HG02759 (cell line): Measurements from ENCODE around the gene HEXB.
"Not testable (repeated sequence)": the region's sequence is repeated elsewhere in the genome, so short reads cannot be mapped to it uniquely, and the experiment has no call there.

ENCODE experiments used
- ATAC-seq: cut with Tn5 transposase; IDR thresholded peaks from one replicate; pipeline ENCODE4 v1.9.1; 2021; ENCODE audit warnings: mild to moderate bottlenecking, moderate library complexity; ENCODE audit not compliant: unreplicated experiment

HEXB gene

DNA sequence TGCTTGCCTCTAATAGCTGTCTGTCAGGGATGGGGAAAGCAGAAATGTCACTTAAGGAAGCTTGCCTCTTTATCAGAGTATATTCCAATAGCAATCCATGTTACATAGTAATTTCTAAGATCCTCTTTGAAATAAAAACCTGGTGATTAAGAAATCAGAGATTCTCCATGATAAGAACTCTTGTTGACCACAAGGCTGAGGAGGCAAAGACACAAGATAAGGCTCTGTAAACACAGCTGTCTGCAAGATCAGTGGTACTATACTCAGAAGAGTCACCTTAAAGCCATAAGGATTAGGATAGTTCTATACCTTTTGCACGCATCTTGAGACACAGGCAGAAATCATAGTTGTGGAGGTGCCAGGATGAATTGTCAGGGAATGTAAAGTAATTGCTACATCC, 40.3 kb downstream of the HEXB start:
- no peak for ATAC-seq

DNA sequence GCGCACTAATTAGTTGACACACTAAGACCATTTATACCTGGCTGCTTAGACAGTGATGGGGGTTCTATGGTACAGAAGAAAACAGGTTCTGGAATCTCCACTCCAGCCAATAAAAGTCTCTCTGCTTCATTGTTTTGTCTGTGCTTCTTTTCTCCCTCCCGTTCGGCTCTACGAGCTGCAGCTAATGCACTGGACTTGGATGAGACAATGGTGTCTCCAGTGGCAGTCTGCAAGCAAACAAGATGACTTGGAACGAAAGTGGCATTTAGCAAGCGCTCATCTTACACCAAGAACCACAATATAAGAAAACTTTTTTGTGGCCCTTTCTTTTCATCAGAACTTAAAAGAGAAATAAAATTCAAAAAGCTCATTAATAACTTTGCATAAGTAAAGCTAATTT, 51.7 kb downstream of the HEXB start:
- ATAC-seq, result no peak

DNA sequence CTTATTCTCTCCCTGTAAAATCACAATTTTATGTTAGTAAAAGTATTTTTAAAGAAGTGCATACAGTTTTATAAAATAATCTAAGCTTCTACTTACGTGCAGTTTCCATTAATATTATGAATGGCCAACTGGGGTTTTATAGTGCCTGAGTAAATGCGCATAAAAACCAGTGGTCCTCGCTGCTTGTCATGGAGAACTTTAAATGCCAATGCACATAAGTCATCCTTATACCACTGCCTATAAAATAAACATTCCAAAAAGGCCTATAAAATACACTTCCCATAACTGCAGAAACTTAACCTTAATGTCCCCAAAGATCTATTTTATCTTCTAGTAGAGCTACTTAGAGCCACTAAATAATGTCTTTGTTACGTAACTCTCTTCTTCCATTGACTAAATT, 53.4 kb downstream of the HEXB start:
- ATAC-seq, result no peak

DNA sequence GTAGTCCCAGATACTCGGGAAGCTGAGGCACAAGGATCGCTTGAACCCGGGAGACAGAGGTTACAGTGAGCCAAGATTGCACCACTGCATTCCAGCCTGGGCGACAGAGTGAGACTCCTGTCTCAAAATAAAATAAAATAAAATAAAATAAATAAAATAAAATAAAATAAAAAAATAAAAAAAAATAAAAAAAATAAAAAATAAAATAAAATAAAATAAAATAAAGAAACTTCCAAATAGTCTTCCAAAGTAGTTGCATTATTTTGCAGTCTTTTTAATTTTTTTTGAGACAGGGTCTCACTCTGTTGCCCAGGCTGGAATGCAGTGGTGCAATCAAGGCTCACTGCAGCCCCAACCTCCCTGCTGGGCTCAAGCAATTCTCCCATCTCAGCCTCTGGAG, 63.7 kb downstream of the HEXB start:
- not testable (repeated sequence) for ATAC-seq

DNA sequence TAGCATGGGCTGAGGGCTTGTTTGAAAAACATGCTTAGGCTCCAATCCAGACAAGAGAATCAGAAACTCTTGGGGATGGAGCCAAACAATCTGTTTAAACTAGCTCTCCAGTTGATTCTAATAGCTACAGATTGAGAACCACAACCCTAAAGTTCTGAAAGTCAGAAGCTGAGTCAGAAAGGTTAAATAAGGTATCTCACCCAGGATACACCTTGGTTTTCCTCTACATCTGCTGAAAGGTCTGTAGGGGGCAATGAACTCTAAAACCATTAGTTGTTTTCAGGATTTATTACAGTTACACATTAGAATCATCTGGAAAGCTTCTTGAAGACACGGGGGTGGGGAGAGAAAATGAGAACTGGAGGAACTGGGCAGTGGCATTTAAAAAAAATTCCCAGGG, 76.2 kb downstream of the HEXB start:
- no peak for ATAC-seq

DNA sequence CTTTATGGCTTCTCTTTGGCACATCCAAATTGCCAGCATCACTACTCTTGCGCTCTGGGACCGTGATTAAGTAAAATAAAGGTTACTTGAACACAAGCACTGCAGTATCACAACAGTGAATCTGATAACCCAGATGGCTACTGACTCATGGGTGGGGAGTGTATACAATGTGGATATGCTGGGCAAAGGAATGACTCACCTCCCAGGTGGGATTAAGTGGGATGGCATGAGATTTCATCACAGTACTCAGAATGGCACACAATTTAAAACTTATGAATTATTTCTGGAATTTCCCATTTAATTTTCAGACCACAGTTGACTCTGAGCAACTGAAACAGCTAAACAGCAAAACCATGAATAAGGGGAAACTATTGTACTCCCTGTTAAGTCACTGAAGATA, 77.6 kb downstream of the HEXB start:
- no peak for ATAC-seq

DNA sequence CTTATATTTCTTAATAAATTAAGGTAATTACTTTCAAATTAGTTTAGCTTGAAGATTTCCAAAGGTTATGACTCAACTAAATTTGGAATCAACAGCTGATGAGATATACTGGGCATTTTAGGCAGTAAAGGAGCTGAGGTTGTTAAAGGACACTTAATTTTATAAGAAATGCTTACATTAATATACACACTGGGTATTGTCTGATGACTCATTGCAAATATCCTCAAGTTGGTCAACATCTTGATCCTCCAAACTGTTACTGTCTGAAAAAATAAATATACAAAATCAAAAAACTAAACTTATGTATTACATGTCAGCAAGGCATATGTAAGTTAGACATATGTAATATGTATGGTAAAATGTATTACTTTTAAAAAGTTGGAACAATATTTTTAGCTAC, 78.5 kb downstream of the HEXB start:
- no peak for ATAC-seq

DNA sequence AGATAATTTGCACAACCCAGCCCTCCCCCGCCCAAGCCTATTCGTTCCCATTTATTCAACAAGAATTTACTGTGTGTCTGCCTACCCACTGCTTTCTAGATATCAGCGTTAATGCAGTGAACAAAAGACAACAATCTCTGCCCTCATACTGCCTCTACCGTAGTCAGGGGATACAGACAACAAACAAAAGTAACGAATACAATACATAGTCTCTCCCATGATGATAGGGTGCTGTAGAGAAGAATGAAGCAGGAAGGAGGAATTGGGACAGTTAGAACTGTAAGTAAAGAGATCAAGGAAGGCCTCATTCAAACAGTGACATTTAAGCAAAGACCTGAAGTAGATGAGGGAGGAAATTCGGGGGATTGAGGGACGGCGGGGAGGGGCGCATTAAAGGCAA, 80.2 kb downstream of the HEXB start:
- ATAC-seq, result no peak

DNA sequence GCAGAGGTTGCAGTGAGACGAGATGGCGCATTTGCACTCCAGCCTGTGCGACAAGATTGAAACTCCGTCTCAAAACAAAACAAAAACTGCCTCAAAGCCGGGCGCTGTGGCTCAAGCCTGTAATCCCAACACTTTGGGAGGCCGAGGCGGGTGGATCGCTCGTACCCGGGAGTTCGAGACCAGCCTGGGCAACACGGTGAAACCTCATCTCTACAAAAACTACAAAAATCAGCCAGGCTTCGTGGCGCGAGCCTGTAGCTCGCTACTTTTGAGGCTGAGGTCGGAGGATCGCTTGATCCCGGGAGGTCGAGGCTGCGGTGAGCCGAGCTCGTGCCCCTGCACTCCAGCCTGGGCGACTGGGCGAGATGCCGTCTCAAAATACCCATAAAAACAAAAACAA, 80.9 kb downstream of the HEXB start:
- no peak for ATAC-seq

DNA sequence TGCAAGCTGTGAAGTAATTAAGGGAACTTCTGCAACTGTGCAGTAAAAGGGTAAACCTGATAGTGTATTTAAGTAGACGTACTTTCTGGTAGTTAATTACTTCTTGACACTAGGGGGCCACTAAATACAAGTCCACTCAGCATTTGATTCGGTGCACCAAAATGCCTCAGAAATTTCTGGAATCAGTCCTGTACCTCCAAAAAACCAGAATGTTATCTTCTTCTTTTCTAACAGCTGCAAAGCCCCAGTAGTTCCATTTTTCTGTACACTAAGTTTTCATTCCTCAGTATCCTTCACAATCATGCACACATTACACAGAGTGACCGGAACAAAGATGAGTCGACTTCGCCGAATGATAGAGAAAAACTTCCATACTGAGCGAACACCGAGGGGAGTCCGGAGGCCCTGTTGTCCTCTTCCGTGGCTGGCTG, 81.4 kb downstream of the HEXB start:
- ATAC-seq, result peak; percentile 33

DNA sequence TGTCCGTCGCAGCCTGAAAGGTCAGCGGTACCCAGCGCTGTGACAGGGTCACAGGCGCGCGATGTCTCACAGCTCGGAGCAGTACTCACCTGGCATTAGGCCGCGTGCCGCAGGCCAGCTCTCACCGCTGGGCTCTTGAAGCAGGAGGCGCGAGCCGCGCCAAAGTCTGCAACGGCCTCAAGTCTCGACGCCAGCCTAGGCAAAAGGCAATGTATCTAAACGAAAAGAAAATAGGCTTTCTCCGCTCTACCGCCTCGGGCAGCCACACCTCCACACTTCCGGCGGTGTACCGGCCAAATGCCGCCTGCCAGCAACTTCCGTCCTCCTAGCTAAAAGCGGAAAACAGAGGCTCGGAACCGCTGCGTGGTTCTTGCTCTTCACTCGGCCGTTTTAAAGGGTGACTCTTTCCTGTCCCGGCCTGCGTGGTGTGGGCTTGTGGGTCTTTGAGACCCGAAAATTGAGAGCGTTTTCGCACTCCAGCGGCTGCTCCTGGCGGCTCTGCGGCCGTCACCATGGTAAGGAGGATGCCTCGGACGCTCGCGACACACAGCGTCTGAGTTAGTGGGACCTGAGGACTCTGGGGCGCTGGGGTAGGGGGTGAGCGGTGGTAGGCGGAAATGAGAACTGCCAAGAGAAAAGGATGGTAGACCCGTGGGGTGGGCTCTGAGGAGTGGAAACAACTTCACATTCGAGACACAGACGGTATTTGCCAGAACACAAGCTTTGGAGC, 82.0 kb downstream of the HEXB start, which contains the start of the genes GFM2 and NSA2:
GFM2 (minus strand) TSS at position 269 of the 730 bp plus-strand sequence. CDS start 3,375 bp downstream, outside the sequence.
NSA2 (plus strand) TSS at position 401 of the 730 bp plus-strand sequence; CDS start at position 513, 112 bp downstream.
- peak; percentile 79 for ATAC-seq

DNA sequence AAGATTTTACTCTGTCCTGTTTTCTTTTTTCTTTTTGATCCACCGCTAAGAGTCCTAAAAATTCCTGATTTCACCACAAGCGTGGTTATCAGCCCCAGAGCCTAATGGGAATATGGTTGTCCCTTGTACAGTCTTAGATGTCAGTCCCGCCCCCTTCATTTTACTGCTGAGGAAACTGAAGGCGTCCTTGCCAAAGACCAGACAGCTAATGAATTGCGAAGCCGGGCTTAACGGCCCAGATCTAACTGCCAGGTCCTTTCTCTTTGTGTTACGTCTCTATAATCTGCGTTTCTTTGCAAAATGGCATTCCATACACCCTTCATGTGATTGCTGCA, 82.5 kb downstream of the HEXB start:
- peak; percentile 28 for ATAC-seq
